Skin epidermis (tissue), 12 donors: Measurements from ENCODE around the gene HTRA1.

ENCODE experiments used
- H3K27ac ChIP-seq, 21 experiments: fragments of 200-600 bp; sonication (generic) in 11 of 21; one replicate each; pipeline ENCODE4 v1.5.0; 2020; ENCODE audit warnings: mild to moderate bottlenecking in 3 of 21, inconsistent platforms in 2 of 21, moderate library complexity in 2 of 21
- H3K4me3 ChIP-seq, 7 experiments: fragments of 200-600 bp; sonication (generic) in 2 of 7; one replicate each; pipeline ENCODE4 v1.5.0; 2020; ENCODE audit warnings: inconsistent platforms in 2 of 7, mild to moderate bottlenecking in 2 of 7, moderate library complexity in 1 of 7

HTRA1 gene

GRCh38 chr10:122468926-122469781 lies 7.8 kb downstream of the HTRA1 start:
- peak overlapping the region in 19 of 21 experiments; percentile 5 to 83 (median 60) for H3K27ac ChIP-seq
- H3K4me3 ChIP-seq = no peak overlapping the region

DNA sequence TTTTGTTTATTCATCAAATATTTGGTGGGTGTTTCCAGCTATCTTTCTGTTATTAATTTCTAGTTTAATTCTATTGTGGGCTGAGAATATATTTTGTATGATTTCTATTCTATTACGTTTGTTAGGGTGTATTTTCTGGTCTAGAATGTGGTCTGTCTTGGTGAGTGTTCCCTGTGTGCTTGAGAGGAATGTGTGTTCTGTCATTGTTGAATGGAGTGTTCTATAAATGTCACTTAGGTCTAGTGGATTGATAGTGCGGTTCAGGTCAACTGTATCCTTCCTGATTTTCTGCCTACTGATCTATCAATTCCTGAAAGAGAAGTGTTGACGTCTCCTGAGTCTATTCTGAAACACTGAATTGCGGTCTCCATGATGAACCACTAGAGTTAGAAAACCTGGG lies 8.5 kb downstream of the HTRA1 start:
- H3K4me3 ChIP-seq = no peak overlapping the region

DNA sequence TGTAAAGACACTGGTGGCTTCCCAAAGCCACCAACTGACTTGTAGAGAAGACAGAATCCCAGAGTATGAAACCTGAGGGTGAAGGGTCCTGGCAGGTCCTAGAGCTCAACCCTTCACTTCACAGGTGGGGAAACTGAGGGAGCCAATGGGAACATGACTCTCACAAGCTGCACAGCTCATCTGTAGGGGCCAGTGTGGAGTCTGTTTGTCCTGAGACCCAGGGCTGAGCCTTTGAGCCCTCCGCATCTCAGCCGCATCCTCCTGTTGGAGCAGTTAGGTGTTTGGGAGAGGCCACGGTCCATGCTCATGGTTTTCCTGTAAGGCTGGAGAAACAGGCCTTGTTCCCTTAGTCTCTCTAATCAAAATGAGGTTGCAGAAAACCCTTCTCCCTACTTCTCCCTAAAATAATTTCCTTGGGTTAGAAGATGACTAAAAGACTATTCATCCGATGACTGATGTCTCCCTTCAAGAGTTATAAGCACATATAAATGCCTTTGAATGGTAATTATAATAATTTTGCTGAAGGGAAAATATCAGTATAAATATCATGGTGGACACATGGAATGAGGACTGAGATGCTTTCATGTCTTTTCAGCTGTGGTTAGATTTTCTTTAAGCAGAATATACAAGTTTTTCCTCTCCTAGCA lies 10.3 kb downstream of the HTRA1 start:
- H3K27ac ChIP-seq = peak overlapping the region in 5 of 21 experiments; percentile 3 to 83 (median 20)
- H3K4me3 ChIP-seq = no peak overlapping the region

More for the DNA sequence above, 8.5 kb downstream of the HTRA1 start:
- peak overlapping the region in 18 of 21 experiments; percentile 5 to 83 (median 62) for H3K27ac ChIP-seq

DNA sequence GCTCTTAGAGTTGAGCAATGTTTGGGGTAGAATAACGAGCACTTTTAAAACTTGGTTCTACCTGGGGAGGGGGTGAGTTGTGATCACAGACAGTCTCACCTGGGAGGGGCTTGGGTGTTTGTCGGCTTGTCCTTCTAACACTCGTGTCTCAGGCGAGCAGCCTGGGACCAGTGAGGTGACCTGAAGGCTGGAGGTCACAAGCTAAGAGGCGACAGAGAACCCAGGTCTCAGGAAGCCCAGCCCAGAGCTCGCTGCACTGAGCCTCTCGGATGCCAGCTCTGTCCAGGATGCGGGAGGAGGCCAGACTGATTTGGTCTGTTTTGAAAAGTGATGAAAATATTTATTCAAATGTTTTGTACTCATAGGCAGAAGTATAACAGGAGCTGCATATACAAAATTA lies 11.8 kb downstream of the HTRA1 start:
- H3K27ac ChIP-seq = peak overlapping the region in 1 of 21 experiments; percentile 8
- H3K4me3 ChIP-seq = no peak overlapping the region

- no peak overlapping the region for H3K4me3 ChIP-seq
Observed at GRCh38 chr10:122474131-122474818, 12.9 kb downstream of the HTRA1 start.

DNA sequence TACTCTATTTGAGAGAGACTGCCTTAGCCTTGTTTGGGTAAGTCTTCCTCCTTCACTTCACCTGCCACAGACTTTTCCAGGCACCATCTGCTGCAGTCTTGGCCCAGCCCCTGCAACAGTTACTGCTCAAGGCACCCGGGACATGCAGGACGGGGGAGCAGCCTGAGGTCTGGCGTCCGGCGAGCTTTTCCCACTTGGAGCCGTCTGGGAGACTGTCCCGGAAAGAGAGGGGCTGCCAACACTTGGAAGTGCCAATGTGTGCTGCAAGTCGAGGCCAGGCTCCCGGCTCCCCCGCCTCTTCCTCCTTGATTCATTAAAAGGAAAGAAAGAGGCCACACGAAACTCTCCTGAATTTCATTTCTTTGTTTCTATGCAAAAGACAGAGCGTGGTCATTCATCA lies 13.7 kb downstream of the HTRA1 start:
- Histone ChIP-seq H3K27ac (peak overlapping the region in 7 of 21 experiments; percentile 18 to 71 (median 33)), H3K4me3 (no peak overlapping the region)

More at GRCh38 chr10:122474131-122474818, 12.9 kb downstream of the HTRA1 start:
- peak overlapping the region in 9 of 21 experiments; percentile 3 to 71 (median 31) for H3K27ac ChIP-seq

DNA sequence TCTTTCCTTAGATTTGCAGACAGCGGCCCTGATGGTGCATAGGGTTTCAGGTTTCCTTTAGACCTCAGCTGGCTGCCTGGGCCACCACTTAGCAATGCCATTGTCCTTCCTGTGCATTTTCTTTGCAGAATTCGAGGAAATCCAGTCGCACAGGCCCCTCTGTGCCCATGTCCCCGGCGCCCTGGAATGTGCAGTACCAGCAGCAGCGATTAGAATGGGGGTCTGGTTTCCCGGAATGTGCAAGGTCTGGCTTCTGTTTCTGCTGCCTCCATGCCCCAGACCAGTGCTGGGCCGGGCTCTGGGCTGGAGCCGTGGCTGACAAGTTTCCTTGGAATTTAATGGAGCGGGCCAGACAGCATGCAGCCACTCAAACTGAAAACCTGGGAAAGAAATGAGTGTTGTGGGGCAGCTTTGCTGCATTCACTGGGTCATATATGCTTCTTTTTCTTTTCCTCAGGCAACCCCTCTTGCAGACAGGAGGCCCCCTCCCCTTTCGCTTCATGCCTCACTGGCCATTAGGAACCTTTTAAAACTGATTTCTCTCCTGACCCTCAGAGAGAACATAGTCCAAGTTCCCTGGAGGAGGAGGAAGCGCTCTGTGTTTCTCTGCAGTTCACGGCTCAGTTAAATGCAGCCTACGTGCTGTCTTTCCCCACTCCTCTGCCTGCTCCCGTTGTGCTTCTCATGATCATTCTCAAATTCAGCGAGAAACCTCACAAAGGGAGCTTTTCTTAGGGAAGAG lies 14.4 kb downstream of the HTRA1 start:
- H3K27ac ChIP-seq = peak overlapping the region in 9 of 21 experiments; percentile 17 to 71 (median 33)
- H3K4me3 ChIP-seq = no peak overlapping the region

DNA sequence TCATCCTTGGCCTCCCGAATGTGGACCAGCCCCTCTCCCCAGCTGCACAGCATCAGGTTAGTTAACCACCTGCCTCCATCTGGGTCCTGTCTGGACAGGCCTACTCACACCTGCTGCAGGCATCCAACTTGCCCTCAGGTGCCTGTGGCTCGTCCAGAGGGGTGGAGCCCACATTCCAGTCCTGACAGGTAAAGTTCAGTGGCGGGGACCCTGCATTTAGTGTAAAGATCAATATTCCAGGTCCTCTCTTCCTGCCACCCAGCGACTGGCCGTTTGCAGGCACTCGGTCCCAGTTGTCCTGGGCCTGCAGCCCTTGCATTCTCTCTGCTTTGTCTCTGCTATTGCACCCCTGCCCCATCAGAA lies 15.0 kb downstream of the HTRA1 start:
- Histone ChIP-seq H3K27ac (peak overlapping the region in 5 of 21 experiments; percentile 18 to 71 (median 27)), H3K4me3 (no peak overlapping the region)

- H3K27ac ChIP-seq = no peak overlapping the region
- no peak overlapping the region for H3K4me3 ChIP-seq
Observed at GRCh38 chr10:122477436-122477835, 16.1 kb downstream of the HTRA1 start.

DNA sequence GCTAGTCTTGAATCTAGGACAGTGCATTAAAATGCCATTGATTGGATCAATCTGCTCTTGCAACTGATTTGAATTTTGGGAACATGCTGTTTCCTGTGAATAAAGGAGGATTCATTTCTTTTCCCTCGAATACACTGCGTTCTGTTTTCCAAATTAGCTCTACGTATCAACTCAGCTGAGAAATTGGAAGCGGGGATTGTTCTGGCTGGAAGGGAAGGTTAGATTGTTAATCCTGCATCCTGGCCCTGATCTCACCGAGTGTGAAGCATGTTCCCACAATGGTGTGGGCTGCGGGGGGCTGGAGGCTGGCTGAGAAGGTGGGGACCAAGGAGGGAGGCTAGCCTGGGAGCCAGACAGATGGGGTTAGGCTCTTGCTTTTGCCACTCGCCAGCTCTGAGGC lies 17.6 kb downstream of the HTRA1 start:
- no peak overlapping the region for H3K27ac ChIP-seq
- H3K4me3 ChIP-seq = no peak overlapping the region

GRCh38 chr10:122480146-122480833 lies 18.9 kb downstream of the HTRA1 start:
- H3K4me3 ChIP-seq = no peak overlapping the region
- no peak overlapping the region for H3K27ac ChIP-seq

- Histone ChIP-seq H3K27ac (no peak overlapping the region), H3K4me3 (no peak overlapping the region)
Observed at GRCh38 chr10:122481296-122482056, 20.1 kb downstream of the HTRA1 start.

DNA sequence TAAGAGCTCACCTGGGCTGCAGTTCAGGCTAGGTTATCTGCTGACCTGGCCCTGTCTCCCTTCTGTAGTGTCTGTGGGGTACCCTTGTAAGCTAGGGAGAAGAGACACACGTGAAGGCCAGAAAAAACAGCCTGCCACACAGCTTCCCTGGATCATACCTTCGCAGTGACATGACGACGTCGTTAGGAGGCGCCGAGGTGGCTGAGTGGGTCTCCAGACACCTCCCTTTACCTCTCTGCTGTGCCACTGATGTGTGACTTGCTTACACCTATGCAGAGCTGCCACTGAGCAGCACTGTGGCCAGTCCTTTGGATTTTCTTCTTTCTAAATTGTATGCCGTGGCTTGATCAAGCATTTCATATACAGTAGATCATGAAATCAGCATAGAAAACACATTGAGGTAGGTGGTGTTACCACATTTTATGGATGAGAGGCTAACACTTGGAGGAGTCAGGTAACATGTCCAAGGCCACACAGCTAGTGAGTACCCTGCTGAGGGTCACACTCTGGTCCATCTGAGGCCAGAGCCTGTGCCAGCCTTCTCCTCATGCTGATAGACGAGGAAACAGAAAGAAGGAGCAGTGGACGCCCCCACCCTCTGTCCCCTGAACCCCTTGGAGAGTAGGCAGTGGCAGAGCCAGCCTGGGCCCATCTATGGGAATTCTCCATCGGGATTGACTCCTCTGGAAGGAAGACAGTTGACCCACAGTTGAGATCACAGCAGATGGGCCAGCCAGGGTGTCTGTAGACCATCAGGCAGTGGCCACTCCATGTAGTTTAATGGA lies 23.1 kb downstream of the HTRA1 start:
- Histone ChIP-seq H3K27ac (peak overlapping the region in 2 of 21 experiments; percentile 26 to 72), H3K4me3 (no peak overlapping the region)

DNA sequence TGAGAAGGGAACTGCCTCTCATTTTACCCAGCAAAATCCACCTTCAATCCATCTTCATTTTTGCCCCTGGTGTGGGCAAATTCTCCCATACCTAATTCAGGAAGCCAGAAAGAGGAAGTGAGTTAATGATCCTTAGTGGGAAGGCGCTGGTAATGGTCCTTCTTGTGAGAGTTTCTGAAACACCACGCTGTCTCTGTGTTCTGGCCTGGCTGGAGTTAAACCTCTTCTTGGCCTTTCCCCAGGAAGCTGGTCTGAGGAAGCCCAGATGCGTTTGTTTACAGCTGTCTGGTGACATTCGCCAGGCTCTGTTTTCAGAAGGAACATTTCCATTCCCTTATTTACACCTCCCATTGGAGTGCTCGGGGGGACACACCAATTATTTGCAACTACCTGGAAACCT lies 24.3 kb downstream of the HTRA1 start:
- no peak overlapping the region for H3K4me3 ChIP-seq
- H3K27ac ChIP-seq = peak overlapping the region in 6 of 21 experiments; percentile 5 to 72 (median 34)

DNA sequence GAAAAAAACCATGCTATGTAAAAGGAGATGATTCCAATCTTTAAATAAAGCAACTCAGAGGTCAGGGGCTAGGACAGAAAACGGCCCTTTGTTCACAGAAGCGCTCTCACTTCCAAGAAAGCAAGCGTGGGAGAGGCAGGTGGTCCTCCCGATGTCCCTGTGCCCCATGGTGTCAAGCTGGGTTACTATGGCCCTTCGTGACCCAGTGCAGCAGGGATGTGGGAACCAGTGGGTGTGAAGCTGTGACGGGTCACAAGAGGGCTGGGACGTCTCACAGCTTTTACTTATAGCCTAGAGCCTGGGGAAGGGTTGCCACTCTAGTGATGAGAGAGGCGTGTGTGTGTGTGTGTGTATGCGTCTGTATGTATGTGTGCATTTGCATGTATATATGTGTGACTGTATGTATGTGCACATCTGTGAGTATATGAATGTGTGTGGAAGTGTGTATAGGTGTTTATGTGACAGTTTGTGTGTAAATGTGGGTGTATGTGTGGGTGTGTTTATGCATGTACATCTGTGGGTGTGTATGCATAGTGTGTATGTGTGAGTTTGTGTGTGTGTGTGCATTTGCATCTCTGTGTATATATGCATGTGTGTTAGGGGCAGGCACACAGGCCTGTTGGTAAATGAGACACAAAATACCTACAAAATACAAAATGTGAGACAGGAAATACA lies 25.2 kb downstream of the HTRA1 start:
- Histone ChIP-seq H3K4me3 (no peak overlapping the region), H3K27ac (peak overlapping the region in 4 of 21 experiments; percentile 5 to 72 (median 36))

DNA sequence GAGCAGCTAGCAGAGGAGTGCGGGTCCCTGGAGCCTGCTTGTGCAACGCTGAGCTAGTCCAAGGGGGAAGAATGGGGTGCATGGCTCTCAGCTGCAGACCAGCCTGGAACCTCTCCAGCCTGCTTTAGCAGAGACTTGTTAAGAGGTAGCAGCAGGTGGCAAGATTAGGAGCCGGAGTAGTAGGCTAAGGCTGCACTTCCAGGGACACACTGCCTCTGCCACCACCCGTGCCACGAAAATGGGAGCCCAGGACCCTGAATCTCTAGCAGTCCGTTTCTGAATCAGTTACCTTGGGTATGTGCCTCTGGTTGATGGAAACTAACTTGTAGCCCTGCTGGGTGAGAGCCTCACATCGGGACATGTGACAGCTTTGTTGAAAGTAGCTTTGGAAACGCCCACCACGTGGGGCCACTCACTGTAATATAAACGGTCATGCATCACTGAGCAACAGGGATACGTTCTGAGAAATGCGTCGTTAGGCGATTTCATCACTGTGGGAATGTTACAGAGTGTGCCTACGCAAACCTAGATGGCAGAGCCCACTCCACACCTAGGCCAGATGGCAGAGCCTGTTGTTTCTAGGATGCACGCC lies 25.9 kb downstream of the HTRA1 start:
- H3K27ac ChIP-seq = no peak overlapping the region
- H3K4me3 ChIP-seq = no peak overlapping the region

GRCh38 chr10:122490268-122490667 lies 28.9 kb downstream of the HTRA1 start:
- H3K4me3 ChIP-seq = no peak overlapping the region
- H3K27ac ChIP-seq = peak overlapping the region in 16 of 21 experiments; percentile 4 to 85 (median 66)
